HL-60 (cell line): ENCODE results near the gene KRT2.

Experiments used
- DNase-seq, 2 experiments: peaks; one replicate each; pipeline ENCODE4 v3.0.0-alpha.2; 2010 to 2020; ENCODE audit warnings: low read depth in 1 of 2, low spot score in 1 of 2
- H3K27ac ChIP-seq: fragments of 250-450 bp; sonication (Bioruptor Pico); replicated peaks from 2 replicates; pipeline ENCODE4 v1.5.1; 2020; ENCODE audit warnings: mild to moderate bottlenecking, moderate library complexity
- H3K27me3 ChIP-seq: fragments of 250-450 bp; sonication (Bioruptor Pico); 2 replicates; pipeline ENCODE4 v1.5.1; 2021; ENCODE audit warnings: mild to moderate bottlenecking, moderate library complexity; ENCODE audit not compliant: insufficient read depth, poor library complexity, severe bottlenecking
- H3K4me3 ChIP-seq: replicated peaks from 2 replicates; pipeline ENCODE4 v1.5.1; 2011; ENCODE audit warnings: mild to moderate bottlenecking, control low read depth, low read length; ENCODE audit not compliant: insufficient read depth
- CTCF ChIP-seq: IDR thresholded peaks from one replicate; pipeline ENCODE4 v1.5.1; 2011; ENCODE audit warnings: low read length, control low read depth, inconsistent platforms; ENCODE audit not compliant: insufficient read depth
- GABPA ChIP-seq: IDR thresholded peaks from 2 replicates; pipeline ENCODE4 v1.6.1; 2012; ENCODE audit warnings: low read depth
- POLR2AphosphoS5 ChIP-seq: IDR thresholded peaks from 2 replicates; pipeline ENCODE4 v1.6.1; 2012; ENCODE audit warnings: low read depth
- REST ChIP-seq: IDR thresholded peaks from 2 replicates; pipeline ENCODE4 v1.6.1; 2012; ENCODE audit warnings: low read depth; ENCODE audit not compliant: insufficient replicate concordance
- SPI1 ChIP-seq: IDR thresholded peaks from 2 replicates; pipeline ENCODE4 v1.6.1; 2012; ENCODE audit warnings: low read depth, mild to moderate bottlenecking, borderline replicate concordance

KRT2 gene

GRCh38 chr12:52648012-52648550 lies 3.9 kb downstream of the KRT2 start:
- Histone ChIP-seq H3K4me3 (no peak overlapping the region), H3K27ac (no peak overlapping the region), H3K27me3 (no peaks in the 10 kb centered on the region)
- no peak for DNase-seq
- TF ChIP-seq GABPA (no peak), SPI1 (no peak), POLR2AphosphoS5 (no peak), CTCF (no peak), REST (no peak)

GRCh38 chr12:52647601-52648000 lies 4.4 kb downstream of the KRT2 start:
- no peaks in the 10 kb centered on the region for H3K27me3 ChIP-seq
- no peak overlapping the region for H3K27ac ChIP-seq
- no peak for DNase-seq
- TF ChIP-seq REST (no peak), POLR2AphosphoS5 (no peak), GABPA (no peak), SPI1 (no peak), CTCF (no peak)
- H3K4me3 ChIP-seq = no peak overlapping the region

GRCh38 chr12:52646613-52647012 lies 5.4 kb downstream of the KRT2 start:
- Histone ChIP-seq H3K4me3 (no peak overlapping the region), H3K27me3 (no peaks in the 10 kb centered on the region), H3K27ac (no peak overlapping the region)
- no peak for TF ChIP-seq POLR2AphosphoS5
- TF ChIP-seq SPI1 = no peak
- no peak for TF ChIP-seq GABPA
- no peak for TF ChIP-seq REST
- TF ChIP-seq CTCF = no peak
- no peak for DNase-seq
